Gastroesophageal sphincter (tissue), 4 donors: ENCODE results near the gene TLR10. TPM values are rescaled to one million over a fixed set of nuclear protein-coding genes. Genes with fewer than 3 reads are reported as not detected.
"Not testable (repeated sequence)": the region's sequence is repeated elsewhere in the genome, so short reads cannot be mapped to it uniquely, and the experiment has no call there.

ENCODE experiments used
- ATAC-seq: fragments of 150-250 bp; one replicate; pipeline ENCODE4 v1.9.1; 2016; ENCODE audit warnings: mild to moderate bottlenecking, moderate library complexity
- H3K27ac ChIP-seq, 4 donors: fragments of 200-600 bp; sonication (generic) in 3 of 4; 1 replicate in 3 of 4; 2 replicates in 1 of 4; pipeline ENCODE4 v1.5.1; 2016 to 2019
- H3K27me3 ChIP-seq: fragments of 200-600 bp; sonication (generic); one replicate; pipeline ENCODE4 v1.5.1; 2019
- H3K36me3 ChIP-seq, 2 donors: fragments of 200-600 bp; sonication (generic); one replicate each; pipeline ENCODE4 v1.5.1; 2019; ENCODE audit warnings: control low read depth in 1 of 2
- H3K4me1 ChIP-seq, 3 donors: fragments of 200-600 bp; sonication (generic); 1 replicate in 2 of 3; 2 replicates in 1 of 3; pipeline ENCODE4 v1.5.1; 2016 to 2019; ENCODE audit warnings: control low read depth in 2 of 3
- H3K4me3 ChIP-seq, 2 donors: fragments of 200-600 bp; sonication (generic); one replicate each; pipeline ENCODE4 v1.5.1; 2019; ENCODE audit warnings: mild to moderate bottlenecking in 1 of 2, moderate library complexity in 1 of 2
- H3K9me3 ChIP-seq, 3 donors: fragments of 200-600 bp; sonication (generic); one replicate each; pipeline ENCODE4 v1.5.1; 2017 to 2019; ENCODE audit warnings: control low read depth in 2 of 3
- EP300 ChIP-seq: sonication (generic); formaldehyde crosslinking; IDR thresholded peaks from one replicate; pipeline ENCODE4 v1.6.1; 2017; ENCODE audit warnings: antibody characterized with exemption, mild to moderate bottlenecking
- POLR2A ChIP-seq, 2 donors: fragments of 450-650 bp; IDR thresholded peaks; one replicate each; pipeline ENCODE4 v1.6.1; 2017; ENCODE audit warnings: antibody characterized with exemption in 2 of 2, mild to moderate bottlenecking in 2 of 2, moderate library complexity in 1 of 2
- POLR2AphosphoS5 ChIP-seq: sonication (generic); formaldehyde crosslinking; IDR thresholded peaks from one replicate; pipeline ENCODE4 v1.6.1; 2017; ENCODE audit warnings: antibody characterized with exemption
- WGBS, 2 donors: methylation state at CpG; one replicate each; pipeline ENCODE4 v1.1.5; 2018; ENCODE audit warnings: low coverage in 1 of 2; 5-methylcytosine and 5-hydroxymethylcytosine counted together
- total RNA-seq, 4 donors: library from RNA; depleted of rRNA; stranded (reverse); fragments of >200 nt; gene quantifications; one replicate each; pipeline ENCODE4 v1.1.0, GENCODE V29; 2016
- TF ChIP-seq, protein P1 (sequence below), 4 experiments: fragments of 200-600 bp in 2 of 4; fragments of 450-650 bp in 2 of 4; sonication (generic) in 1 of 4; IDR thresholded peaks; one replicate each; pipeline ENCODE4 v1.5.1; 2017 to 2019; ENCODE audit warnings: antibody characterized with exemption in 4 of 4, mild to moderate bottlenecking in 2 of 4, moderate library complexity in 2 of 4

Gene TLR10
- total RNA-seq, 4 donors from 2014 or later, result 0.27 TPM; not detected in 3

DNA sequence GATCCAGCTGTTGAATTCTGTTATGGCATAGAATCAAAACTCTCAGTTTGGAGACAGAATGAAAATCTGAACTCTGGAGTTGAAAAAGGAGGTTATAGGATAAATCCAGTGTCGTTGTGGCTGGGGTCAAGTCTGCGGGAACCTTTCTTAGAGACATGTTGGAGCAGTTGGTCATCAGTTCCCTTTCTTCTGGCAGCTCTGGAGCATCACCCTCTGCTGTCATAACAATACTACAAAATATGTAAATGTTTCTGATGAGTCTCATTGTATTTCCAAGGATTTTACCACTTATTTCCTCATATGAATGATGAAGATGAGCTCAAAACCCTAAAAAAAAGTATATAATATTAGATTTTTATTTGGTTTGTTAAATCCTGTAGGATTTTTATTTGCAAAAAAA is 7.5 kb downstream of the TLR10 start:
- H3K36me3 ChIP-seq, result no peaks in the 10 kb centered on the region
- no peak overlapping the region for H3K27ac ChIP-seq
- no peak overlapping the region for H3K4me3 ChIP-seq
- TF ChIP-seq POLR2A (IDR thresholded peaks at IDR 0.05), result no peak
- TF ChIP-seq, protein P1, sequence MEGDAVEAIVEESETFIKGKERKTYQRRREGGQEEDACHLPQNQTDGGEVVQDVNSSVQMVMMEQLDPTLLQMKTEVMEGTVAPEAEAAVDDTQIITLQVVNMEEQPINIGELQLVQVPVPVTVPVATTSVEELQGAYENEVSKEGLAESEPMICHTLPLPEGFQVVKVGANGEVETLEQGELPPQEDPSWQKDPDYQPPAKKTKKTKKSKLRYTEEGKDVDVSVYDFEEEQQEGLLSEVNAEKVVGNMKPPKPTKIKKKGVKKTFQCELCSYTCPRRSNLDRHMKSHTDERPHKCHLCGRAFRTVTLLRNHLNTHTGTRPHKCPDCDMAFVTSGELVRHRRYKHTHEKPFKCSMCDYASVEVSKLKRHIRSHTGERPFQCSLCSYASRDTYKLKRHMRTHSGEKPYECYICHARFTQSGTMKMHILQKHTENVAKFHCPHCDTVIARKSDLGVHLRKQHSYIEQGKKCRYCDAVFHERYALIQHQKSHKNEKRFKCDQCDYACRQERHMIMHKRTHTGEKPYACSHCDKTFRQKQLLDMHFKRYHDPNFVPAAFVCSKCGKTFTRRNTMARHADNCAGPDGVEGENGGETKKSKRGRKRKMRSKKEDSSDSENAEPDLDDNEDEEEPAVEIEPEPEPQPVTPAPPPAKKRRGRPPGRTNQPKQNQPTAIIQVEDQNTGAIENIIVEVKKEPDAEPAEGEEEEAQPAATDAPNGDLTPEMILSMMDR (IDR thresholded peaks at IDR 0.05), result no peak
- TF ChIP-seq EP300, result no peak
- TF ChIP-seq POLR2AphosphoS5, result no peak
- 92 to 100% methylated on average over 1 to 2 of the region's 2 CpGs for WGBS, 2 donors
- no peaks in the 10 kb centered on the region for H3K27me3 ChIP-seq
- H3K9me3 ChIP-seq, result no peaks in the 10 kb centered on the region
- no peaks in the 10 kb centered on the region for H3K4me1 ChIP-seq
- no peak for ATAC-seq

- H3K27ac ChIP-seq, result no peak overlapping the region
- H3K27me3 ChIP-seq, result no peaks in the 10 kb centered on the region
- TF ChIP-seq EP300 (no peak), POLR2AphosphoS5 (no peak), POLR2A (IDR thresholded peaks at IDR 0.05) (no peak)
- TF ChIP-seq, protein P1 (IDR thresholded peaks at IDR 0.05), result no peak
- ATAC-seq, result no peak
- H3K4me3 ChIP-seq, result no peak overlapping the region
- no peaks in the 10 kb centered on the region for H3K36me3 ChIP-seq
- H3K4me1 ChIP-seq, result peaks cover 0 to 3% (median 0%) of the 10 kb centered on the region in 3 donors
- WGBS, 2 donors, result 82 to 85% methylated on average over 8 of the region's 8 CpGs
- no peaks in the 10 kb centered on the region for H3K9me3 ChIP-seq
These were observed 8.4 kb downstream of the TLR10 start for GRCh38 chr4:38774181-38774955.

GRCh38 chr4:38770281-38770680 is 12.5 kb downstream of the TLR10 start:
- not testable (repeated sequence) for ATAC-seq, H3K9me3 ChIP-seq, H3K36me3 ChIP-seq, H3K27ac ChIP-seq, H3K27me3 ChIP-seq, H3K4me3 ChIP-seq, H3K4me1 ChIP-seq
- 52 to 94% methylated on average over 2 of the region's 2 CpGs for WGBS, 2 donors

GRCh38 chr4:38769857-38770256 is 12.9 kb downstream of the TLR10 start:
- Histone ChIP-seq H3K4me1 (peaks cover 0 to 3% (median 0%) of the 10 kb centered on the region in 3 donors), H3K4me3 (no peak overlapping the region), H3K27ac (peak overlapping the region in 2 of 4 donors; percentile 12 to 44), H3K36me3 (no peaks in the 10 kb centered on the region), H3K27me3 (no peaks in the 10 kb centered on the region), H3K9me3 (no peaks in the 10 kb centered on the region)
- ATAC-seq, result no peak
- 76 to 80% methylated on average over 1 to 2 of the region's 2 CpGs for WGBS, 2 donors
- TF ChIP-seq EP300 (no peak), POLR2AphosphoS5 (no peak)

DNA sequence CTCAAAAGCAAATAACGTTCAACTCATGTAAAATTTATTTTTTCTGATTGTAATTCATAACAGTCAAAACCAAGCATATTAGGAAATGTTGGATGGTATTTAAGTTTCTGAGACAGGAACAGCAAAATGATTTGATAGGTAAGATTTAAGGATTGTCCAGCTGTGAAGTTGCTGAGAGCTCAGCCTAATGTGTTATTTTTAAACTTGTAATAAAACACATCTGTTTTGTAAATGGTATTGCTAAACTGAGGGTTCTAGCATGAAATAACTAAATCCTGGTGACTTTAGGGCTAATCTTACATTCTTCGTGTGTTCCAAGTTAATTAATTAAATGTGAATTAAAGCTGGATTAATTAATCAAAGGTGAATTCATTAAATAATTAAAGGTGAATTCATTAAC is 13.3 kb downstream of the TLR10 start:
- Histone ChIP-seq H3K4me1 (peaks cover 0 to 3% (median 0%) of the 10 kb centered on the region in 3 donors), H3K36me3 (no peaks in the 10 kb centered on the region), H3K27me3 (no peaks in the 10 kb centered on the region), H3K4me3 (no peak overlapping the region), H3K9me3 (no peaks in the 10 kb centered on the region), H3K27ac (peak overlapping the region in 2 of 4 donors; percentile 28 to 44)
- ATAC-seq, result peak; percentile 29
- TF ChIP-seq, protein P1 (IDR thresholded peaks at IDR 0.05), result no peak
- no peak for TF ChIP-seq EP300
- no peak for TF ChIP-seq POLR2A (IDR thresholded peaks at IDR 0.05)
- no peak for TF ChIP-seq POLR2AphosphoS5
- 21 to 41% methylated on average over 2 of the region's 2 CpGs for WGBS, 2 donors

- Histone ChIP-seq H3K4me1 (peaks cover 0 to 3% (median 0%) of the 10 kb centered on the region in 3 donors), H3K27me3 (no peaks in the 10 kb centered on the region), H3K9me3 (no peaks in the 10 kb centered on the region), H3K36me3 (no peaks in the 10 kb centered on the region), H3K27ac (peak overlapping the region in 3 of 4 donors; percentile 22 to 44 (median 28)), H3K4me3 (no peak overlapping the region)
- 32 to 34% methylated on average over 5 of the region's 5 CpGs for WGBS, 2 donors
- TF ChIP-seq POLR2AphosphoS5 (no peak), POLR2A (IDR thresholded peaks at IDR 0.05) (no peak), EP300 (no peak)
- peak; percentile 84 for ATAC-seq
These were observed 13.8 kb downstream of the TLR10 start for GRCh38 chr4:38768968-38769394.

GRCh38 chr4:38766940-38767339 is 15.8 kb downstream of the TLR10 start:
- H3K27me3 ChIP-seq, ATAC-seq, H3K9me3 ChIP-seq, H3K36me3 ChIP-seq, H3K4me1 ChIP-seq, H3K4me3 ChIP-seq, H3K27ac ChIP-seq: not testable (repeated sequence)
- 100% methylated on average over 2 of the region's 2 CpGs for WGBS, 2 donors
